GM12878 (cell line): Measurements from ENCODE around the gene WWOX. TPM values are rescaled to one million over a fixed set of nuclear protein-coding genes. Genes with fewer than 3 reads are reported as not detected.

Experiments used
- ATAC-seq: fragments of 200-7000 bp; cut with Tn5 transposase; 3 replicates; pipeline ENCODE4 v1.9.1; 2020; ENCODE audit warnings: mild to moderate bottlenecking, moderate library complexity
- BruUV-seq: library from RNA; stranded (reverse); fragments of 400-500 nt; replicated peaks from 2 replicates; lab custom pipeline; 2021; lab: Mats Ljungman, UMichigan
- CTCF ChIA-PET: fragments of 300-600 bp; sonication (Branson Sonifier 250); formaldehyde crosslinking; extraction: SDS; loops from one replicate; lab custom pipeline; 2021; ENCODE audit warnings: inconsistent platforms; lab: Yijun Ruan, JAX
- POLR2A ChIA-PET: fragments of 350-600 bp; formaldehyde crosslinking; extraction: SDS; loops from one replicate; lab custom pipeline; 2021; ENCODE audit warnings: inconsistent platforms; lab: Charles Lee
- RAD21 ChIA-PET: fragments of 300-600 bp; sonication (Branson Sonifier 250); formaldehyde crosslinking; loops from one replicate; lab custom pipeline; 2023; ENCODE audit warnings: antibody characterized with exemption; ENCODE audit not compliant: unreplicated experiment; lab: Charles Lee
- SMC1A ChIA-PET: fragments of 300-600 bp; sonication (Branson Sonifier 250); formaldehyde crosslinking; loops from one replicate; lab custom pipeline; 2023; ENCODE audit not compliant: unreplicated experiment, uncharacterized antibody; lab: Charles Lee
- DNase-seq: peaks from one replicate; pipeline ENCODE4 v3.0.0-alpha.2; 2011; ENCODE audit warnings: low read depth, low spot score
- FAIRE-seq: peaks from 3 replicates; lab custom pipeline; 2011; peaks lifted over from hg19 to GRCh38; lab: Jason Lieb, UNC
- H2AFZ ChIP-seq: 2 replicates; pipeline ENCODE4 v1.6.0; 2011; ENCODE audit warnings: low read depth, low read length, control low read depth; ENCODE audit not compliant: control insufficient read depth
- H3K27ac ChIP-seq: 2 replicates; pipeline ENCODE4 v1.5.1; 2011; ENCODE audit warnings: control low read depth; ENCODE audit not compliant: control insufficient read depth, insufficient read depth
- H3K27me3 ChIP-seq, 2 experiments: replicated peaks in 1 of 2; 2 replicates each; pipeline versions ENCODE4 v1.6.0 to v1.6.1; 2011; ENCODE audit warnings: low read length in 1 of 2; ENCODE audit not compliant: control insufficient read depth in 2 of 2, insufficient read depth in 2 of 2
- H3K36me3 ChIP-seq, 2 experiments: 2 replicates each; pipeline ENCODE4 v1.5.1; 2011; ENCODE audit warnings: low read length in 1 of 2; ENCODE audit not compliant: control insufficient read depth in 2 of 2, insufficient read depth in 2 of 2
- H3K4me1 ChIP-seq: 2 replicates; pipeline ENCODE4 v1.6.1; 2011; ENCODE audit warnings: mild to moderate bottlenecking, low read length, moderate library complexity, mixed read lengths; ENCODE audit not compliant: control insufficient read depth, insufficient read depth
- H3K4me2 ChIP-seq: 2 replicates; pipeline ENCODE4 v1.6.0; 2011; ENCODE audit warnings: control low read depth; ENCODE audit not compliant: control insufficient read depth, insufficient read depth
- H3K4me3 ChIP-seq: fragments of 200-600 bp; sonication (generic); 2 replicates; pipeline ENCODE4 v1.5.1; 2016
- H3K79me2 ChIP-seq: 2 replicates; pipeline ENCODE4 v1.6.0; 2011; ENCODE audit warnings: low read length; ENCODE audit not compliant: control insufficient read depth, insufficient read depth
- H3K9ac ChIP-seq: 2 replicates; pipeline ENCODE4 v1.8.0; 2011; ENCODE audit warnings: low read length, control low read depth, mixed read lengths; ENCODE audit not compliant: control insufficient read depth, insufficient read depth
- H3K9me3 ChIP-seq: replicated peaks from 3 replicates; pipeline ENCODE4 v1.5.1; 2011; ENCODE audit warnings: mild to moderate bottlenecking, low read length; ENCODE audit not compliant: control insufficient read depth, insufficient read depth
- H4K20me1 ChIP-seq: 2 replicates; pipeline ENCODE4 v1.6.0; 2011; ENCODE audit not compliant: control insufficient read depth, insufficient read depth
- CHD1 ChIP-seq: IDR thresholded peaks from 2 replicates; pipeline ENCODE4 v1.6.1; 2012; ENCODE audit warnings: low read depth, low read length, improper control_type of control experiment
- CREM ChIP-seq: IDR thresholded peaks from 2 replicates; pipeline ENCODE4 v1.6.1; 2014; ENCODE audit warnings: antibody characterized with exemption, low read depth
- MTA2 ChIP-seq: fragments of 450-650 bp; IDR thresholded peaks from 2 replicates; pipeline ENCODE4 v1.6.1; 2016; ENCODE audit warnings: low read depth, mild to moderate bottlenecking, moderate library complexity
- POLR2AphosphoS2 ChIP-seq: IDR thresholded peaks from 2 replicates; pipeline ENCODE4 v1.6.1; 2011; ENCODE audit warnings: low read depth, mild to moderate bottlenecking, low read length, improper control_type of control experiment, moderate library complexity
- RB1 ChIP-seq: fragments of 450-650 bp; formaldehyde crosslinking; IDR thresholded peaks from 2 replicates; pipeline ENCODE4 v1.6.1; 2017; ENCODE audit warnings: mild to moderate bottlenecking, borderline replicate concordance
- RCOR1 ChIP-seq: conservative IDR thresholded peaks from 2 replicates; pipeline ENCODE4 v1.6.1; 2012; ENCODE audit warnings: low read depth, low read length, improper control_type of control experiment
- SIN3A ChIP-seq: IDR thresholded peaks from 2 replicates; pipeline ENCODE4 v1.6.1; 2012; ENCODE audit warnings: low read depth, low read length, improper control_type of control experiment
- SMAD1 ChIP-seq: fragments of 450-650 bp; IDR thresholded peaks from 2 replicates; pipeline ENCODE4 v1.6.1; 2018; ENCODE audit warnings: mild to moderate bottlenecking, low read depth; ENCODE audit not compliant: partially characterized antibody
- SUZ12 ChIP-seq: fragments of 200-600 bp; sonication (generic); IDR thresholded peaks from one replicate; pipeline ENCODE4 v1.6.1; 2018; ENCODE audit warnings: antibody characterized with exemption, mild to moderate bottlenecking; ENCODE audit not compliant: unreplicated experiment
- YBX1 ChIP-seq: fragments of 450-650 bp; IDR thresholded peaks from 2 replicates; pipeline ENCODE4 v1.6.1; 2016; ENCODE audit warnings: antibody characterized with exemption
- ZBTB40 ChIP-seq: fragments of 450-650 bp; IDR thresholded peaks from 2 replicates; pipeline ENCODE4 v1.6.1; 2016; ENCODE audit warnings: mild to moderate bottlenecking, moderate library complexity, borderline replicate concordance
- ZNF622 ChIP-seq: fragments of 450-650 bp; IDR thresholded peaks from 2 replicates; pipeline ENCODE4 v1.6.1; 2017; ENCODE audit warnings: mild to moderate bottlenecking, inconsistent platforms
- WGBS: methylation state at CpG from one replicate; pipeline ENCODE4 v1.1.6; 2016; ENCODE audit warnings: low lambda C conversion rate; ENCODE audit not compliant: insufficient replicate concordance, insufficient coverage; ENCODE audit errors: missing lambda C conversion rate; 5-methylcytosine and 5-hydroxymethylcytosine counted together
- in situ Hi-C: fragments of 300-500 bp; cut with MboI; formaldehyde crosslinking; loops from 9 replicates; pipeline ENCODE4 v1.14.3; 2018; ENCODE audit warnings: mixed read lengths
- intact Hi-C: fragments of 100-400 bp; cut with micrococcal nuclease; formaldehyde crosslinking; loops from one replicate; pipeline ENCODE4 v1.14.2; 2022; ENCODE audit not compliant: unreplicated experiment
- polyA plus RNA-seq, 11 experiments: library from polyadenylated mRNA; depleted of rRNA in 4 of 11; unstranded in 6 of 11; stranded (reverse) in 5 of 11; fragments of >200 nt; fragmentation: Nextera tagmentation in 4 of 11; fragmentation: Illumina TruSeq in 1 of 11; extraction: Ambion mirVana in 4 of 11; extraction: Trizol in 1 of 11; gene quantifications; 1 replicate in 1 of 11; 2 replicates in 10 of 11; pipeline versions ENCODE4 v1.2.1 to v1.2.3, GENCODE V29; 2011 to 2016; ENCODE audit warnings: inconsistent platforms in 2 of 11, missing spikeins in 2 of 11, low read depth in 1 of 11
- total RNA-seq, 4 experiments: library from RNA; depleted of rRNA in 3 of 4; stranded (reverse); fragments of >200 nt in 3 of 4; fragmentation: Illumina TruSeq in 1 of 4; extraction: Trizol in 1 of 4; gene quantifications; 2 replicates each; pipeline versions ENCODE4 v1.2.1 to v1.2.3, GENCODE V29; 2013 to 2021
- TF ChIP-seq, protein P1 (sequence below): fragments of 450-650 bp; IDR thresholded peaks from 2 replicates; pipeline ENCODE4 v1.6.1; 2014; ENCODE audit warnings: mild to moderate bottlenecking
- TF ChIP-seq, protein P2 (sequence below): fragments of 450-650 bp; IDR thresholded peaks from 2 replicates; pipeline ENCODE4 v1.6.1; 2018; ENCODE audit warnings: borderline replicate concordance, mild to moderate bottlenecking; ENCODE audit not compliant: partially characterized antibody
- TF ChIP-seq, protein P3 (sequence below): fragments of 450-650 bp; IDR thresholded peaks from 2 replicates; pipeline ENCODE4 v1.6.1; 2017; ENCODE audit warnings: mild to moderate bottlenecking

WWOX gene
- total and polyA plus RNA-seq, 10 of the 15 experiments (the other 5 are each of a cell fraction or from before 2014, with no cell fraction given) = 2.8 to 24.4 (median 17.8) TPM

- TF ChIP-seq, protein P1, sequence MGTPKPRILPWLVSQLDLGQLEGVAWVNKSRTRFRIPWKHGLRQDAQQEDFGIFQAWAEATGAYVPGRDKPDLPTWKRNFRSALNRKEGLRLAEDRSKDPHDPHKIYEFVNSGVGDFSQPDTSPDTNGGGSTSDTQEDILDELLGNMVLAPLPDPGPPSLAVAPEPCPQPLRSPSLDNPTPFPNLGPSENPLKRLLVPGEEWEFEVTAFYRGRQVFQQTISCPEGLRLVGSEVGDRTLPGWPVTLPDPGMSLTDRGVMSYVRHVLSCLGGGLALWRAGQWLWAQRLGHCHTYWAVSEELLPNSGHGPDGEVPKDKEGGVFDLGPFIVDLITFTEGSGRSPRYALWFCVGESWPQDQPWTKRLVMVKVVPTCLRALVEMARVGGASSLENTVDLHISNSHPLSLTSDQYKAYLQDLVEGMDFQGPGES = no peak
- TF ChIP-seq, protein P2, sequence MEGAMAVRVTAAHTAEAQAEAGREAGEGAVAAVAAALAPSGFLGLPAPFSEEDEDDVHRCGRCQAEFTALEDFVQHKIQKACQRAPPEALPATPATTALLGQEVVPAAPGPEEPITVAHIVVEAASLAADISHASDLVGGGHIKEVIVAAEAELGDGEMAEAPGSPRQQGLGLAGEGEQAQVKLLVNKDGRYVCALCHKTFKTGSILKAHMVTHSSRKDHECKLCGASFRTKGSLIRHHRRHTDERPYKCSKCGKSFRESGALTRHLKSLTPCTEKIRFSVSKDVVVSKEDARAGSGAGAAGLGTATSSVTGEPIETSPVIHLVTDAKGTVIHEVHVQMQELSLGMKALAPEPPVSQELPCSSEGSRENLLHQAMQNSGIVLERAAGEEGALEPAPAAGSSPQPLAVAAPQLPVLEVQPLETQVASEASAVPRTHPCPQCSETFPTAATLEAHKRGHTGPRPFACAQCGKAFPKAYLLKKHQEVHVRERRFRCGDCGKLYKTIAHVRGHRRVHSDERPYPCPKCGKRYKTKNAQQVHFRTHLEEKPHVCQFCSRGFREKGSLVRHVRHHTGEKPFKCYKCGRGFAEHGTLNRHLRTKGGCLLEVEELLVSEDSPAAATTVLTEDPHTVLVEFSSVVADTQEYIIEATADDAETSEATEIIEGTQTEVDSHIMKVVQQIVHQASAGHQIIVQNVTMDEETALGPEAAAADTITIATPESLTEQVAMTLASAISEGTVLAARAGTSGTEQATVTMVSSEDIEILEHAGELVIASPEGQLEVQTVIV = no peak
- TF ChIP-seq RB1 = no peak
Measured at GRCh38 chr16:78929841-78930240, 830.4 kb downstream of the WWOX start (continued).

GRCh38 chr16:78930561-78930960 is 831.1 kb downstream of the WWOX start:
- Histone ChIP-seq H3K79me2 (no peaks in the 10 kb centered on the region), H4K20me1 (no peaks in the 10 kb centered on the region), H3K4me1 (no peaks in the 10 kb centered on the region), H2AFZ (no peak overlapping the region), H3K9me3 (no peaks in the 10 kb centered on the region), H3K27ac (no peak overlapping the region), H3K4me2 (no peak overlapping the region), H3K9ac (no peak overlapping the region), H3K36me3 (no peaks in the 10 kb centered on the region), H3K27me3 (no peaks in the 10 kb centered on the region), H3K4me3 (no peak overlapping the region)
- BruUV-seq = no TSS peak
- SMC1A ChIA-PET = no interaction called here
- TF ChIP-seq MTA2 = no peak
- no peak for TF ChIP-seq ZNF622
- TF ChIP-seq CREM = no peak
- TF ChIP-seq SIN3A = no peak
- TF ChIP-seq, protein P3, sequence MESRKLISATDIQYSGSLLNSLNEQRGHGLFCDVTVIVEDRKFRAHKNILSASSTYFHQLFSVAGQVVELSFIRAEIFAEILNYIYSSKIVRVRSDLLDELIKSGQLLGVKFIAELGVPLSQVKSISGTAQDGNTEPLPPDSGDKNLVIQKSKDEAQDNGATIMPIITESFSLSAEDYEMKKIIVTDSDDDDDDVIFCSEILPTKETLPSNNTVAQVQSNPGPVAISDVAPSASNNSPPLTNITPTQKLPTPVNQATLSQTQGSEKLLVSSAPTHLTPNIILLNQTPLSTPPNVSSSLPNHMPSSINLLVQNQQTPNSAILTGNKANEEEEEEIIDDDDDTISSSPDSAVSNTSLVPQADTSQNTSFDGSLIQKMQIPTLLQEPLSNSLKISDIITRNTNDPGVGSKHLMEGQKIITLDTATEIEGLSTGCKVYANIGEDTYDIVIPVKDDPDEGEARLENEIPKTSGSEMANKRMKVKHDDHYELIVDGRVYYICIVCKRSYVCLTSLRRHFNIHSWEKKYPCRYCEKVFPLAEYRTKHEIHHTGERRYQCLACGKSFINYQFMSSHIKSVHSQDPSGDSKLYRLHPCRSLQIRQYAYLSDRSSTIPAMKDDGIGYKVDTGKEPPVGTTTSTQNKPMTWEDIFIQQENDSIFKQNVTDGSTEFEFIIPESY = no peak
- TF ChIP-seq CHD1 = no peak
- no peak for TF ChIP-seq POLR2AphosphoS2
- TF ChIP-seq RCOR1 = no peak
- TF ChIP-seq SMAD1 = no peak
- no peak for TF ChIP-seq SUZ12
- no peak for TF ChIP-seq ZBTB40
- no peak for TF ChIP-seq YBX1
- POLR2A ChIA-PET = interaction anchor here (0.7 kb wide), 1 partner anchor 8 kb away, joined by 4 read pairs; no protein-coding TSS in a partner anchor
- DNase-seq (no peak), ATAC-seq (no peak), FAIRE-seq (no peak)
- in situ Hi-C loops = no loop called here
- intact Hi-C loops = no loop called here
- 60% methylated on average over 4 of the region's 4 CpGs for WGBS
- RAD21 ChIA-PET = no interaction called here
- CTCF ChIA-PET = no interaction called here
